ENCODE data around the gene TSC2.

The TSC2 gene

DNA sequence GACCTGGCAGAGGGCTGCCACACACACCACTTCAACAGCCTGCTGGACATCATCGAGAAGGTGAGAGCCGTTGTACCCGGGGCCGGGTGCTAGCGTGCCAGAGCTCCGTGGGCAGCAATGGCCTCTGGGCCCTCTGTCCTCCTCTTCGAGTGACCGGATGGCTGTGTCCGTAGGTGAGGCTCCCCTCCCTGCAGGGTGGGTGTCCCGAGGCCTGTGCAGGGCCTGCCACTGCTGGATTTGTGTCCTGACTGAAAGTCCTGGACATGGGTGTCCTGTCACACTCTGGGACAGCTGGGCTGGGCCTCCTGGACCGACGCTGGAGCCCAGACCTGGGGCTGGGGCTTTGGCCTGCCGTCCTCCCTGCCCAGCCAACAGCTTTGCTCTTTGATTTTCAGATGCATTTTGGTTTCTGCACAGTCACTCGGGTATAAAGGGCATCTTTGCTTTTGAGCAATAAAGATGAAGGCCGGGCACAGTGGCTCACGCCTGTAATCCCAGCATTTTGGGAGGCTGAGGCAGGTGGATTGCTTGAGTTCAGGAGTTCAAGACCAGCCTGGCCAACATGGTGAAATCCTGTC lies 16.7 kb downstream of the TSC2 start:
- no peak overlapping the region for H3K27ac ChIP-seq
- TF ChIP-seq ZFX (IDR thresholded peaks at IDR 0.05; ENCODE audit: borderline replicate concordance): no peak
- TF ChIP-seq, protein P1, sequence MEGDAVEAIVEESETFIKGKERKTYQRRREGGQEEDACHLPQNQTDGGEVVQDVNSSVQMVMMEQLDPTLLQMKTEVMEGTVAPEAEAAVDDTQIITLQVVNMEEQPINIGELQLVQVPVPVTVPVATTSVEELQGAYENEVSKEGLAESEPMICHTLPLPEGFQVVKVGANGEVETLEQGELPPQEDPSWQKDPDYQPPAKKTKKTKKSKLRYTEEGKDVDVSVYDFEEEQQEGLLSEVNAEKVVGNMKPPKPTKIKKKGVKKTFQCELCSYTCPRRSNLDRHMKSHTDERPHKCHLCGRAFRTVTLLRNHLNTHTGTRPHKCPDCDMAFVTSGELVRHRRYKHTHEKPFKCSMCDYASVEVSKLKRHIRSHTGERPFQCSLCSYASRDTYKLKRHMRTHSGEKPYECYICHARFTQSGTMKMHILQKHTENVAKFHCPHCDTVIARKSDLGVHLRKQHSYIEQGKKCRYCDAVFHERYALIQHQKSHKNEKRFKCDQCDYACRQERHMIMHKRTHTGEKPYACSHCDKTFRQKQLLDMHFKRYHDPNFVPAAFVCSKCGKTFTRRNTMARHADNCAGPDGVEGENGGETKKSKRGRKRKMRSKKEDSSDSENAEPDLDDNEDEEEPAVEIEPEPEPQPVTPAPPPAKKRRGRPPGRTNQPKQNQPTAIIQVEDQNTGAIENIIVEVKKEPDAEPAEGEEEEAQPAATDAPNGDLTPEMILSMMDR (IDR thresholded peaks at IDR 0.05): no peak

- H3K27ac ChIP-seq: no peak overlapping the region
- no peak for TF ChIP-seq ZFX (IDR thresholded peaks at IDR 0.05; ENCODE audit: borderline replicate concordance)
- TF ChIP-seq, protein P1 (IDR thresholded peaks at IDR 0.05): no peak
Measured at GRCh38 chr16:2066139-2066538, 18.4 kb downstream of the TSC2 start.

DNA sequence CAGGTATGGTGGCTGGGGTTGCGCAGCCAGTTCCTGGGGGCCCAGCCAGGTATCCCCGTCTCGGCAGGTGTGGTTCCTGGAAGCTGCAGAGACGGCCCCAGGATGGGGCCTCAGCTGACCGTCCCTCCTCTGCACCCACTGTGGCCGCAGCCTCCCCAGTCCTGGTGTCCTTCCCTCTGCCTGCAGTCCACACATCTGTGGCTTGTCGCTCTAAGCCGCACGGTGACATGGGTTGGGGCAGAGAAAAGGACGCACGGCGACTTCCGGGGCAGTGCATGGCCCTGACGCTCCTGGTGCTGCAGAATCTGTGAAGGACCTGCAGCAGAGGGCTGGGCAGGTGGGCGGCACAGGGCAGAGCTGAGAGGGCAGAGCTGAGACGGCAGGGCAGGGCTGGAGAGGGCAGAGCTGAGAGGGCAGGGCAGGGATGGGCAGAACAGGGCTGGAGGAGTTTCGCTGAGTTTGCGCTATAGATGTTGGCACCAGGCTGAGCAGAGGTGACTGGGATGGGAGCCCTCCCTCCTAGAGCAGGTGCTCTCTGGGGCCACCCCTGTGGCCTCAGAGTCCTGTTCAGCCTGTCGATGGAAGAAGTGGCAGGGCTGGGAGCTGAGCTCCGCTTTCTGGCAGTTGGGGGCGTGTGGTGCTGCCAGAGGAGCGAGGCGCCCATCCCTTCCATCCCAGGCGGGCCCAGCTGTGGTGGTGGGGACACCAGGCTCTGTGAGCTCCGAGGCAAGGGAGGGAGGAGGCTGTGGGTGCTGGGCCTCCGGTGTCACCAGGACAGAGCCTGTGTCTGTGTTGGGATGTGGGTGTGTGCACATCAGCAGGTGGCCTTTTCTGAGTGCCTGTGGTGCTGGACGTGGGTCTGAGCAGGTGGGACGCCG lies 23.0 kb downstream of the TSC2 start:
- H3K27ac ChIP-seq: no peak overlapping the region
- TF ChIP-seq, protein P1 (IDR thresholded peaks at IDR 0.05): no peak
- no peak for TF ChIP-seq ZFX (IDR thresholded peaks at IDR 0.05; ENCODE audit: borderline replicate concordance)

- H3K27ac ChIP-seq: no peak overlapping the region
- no peak for TF ChIP-seq ZFX (IDR thresholded peaks at IDR 0.05; ENCODE audit: borderline replicate concordance)
- TF ChIP-seq, protein P1 (IDR thresholded peaks at IDR 0.05): no peak
Measured at GRCh38 chr16:2071454-2072202, 23.8 kb downstream of the TSC2 start.

DNA sequence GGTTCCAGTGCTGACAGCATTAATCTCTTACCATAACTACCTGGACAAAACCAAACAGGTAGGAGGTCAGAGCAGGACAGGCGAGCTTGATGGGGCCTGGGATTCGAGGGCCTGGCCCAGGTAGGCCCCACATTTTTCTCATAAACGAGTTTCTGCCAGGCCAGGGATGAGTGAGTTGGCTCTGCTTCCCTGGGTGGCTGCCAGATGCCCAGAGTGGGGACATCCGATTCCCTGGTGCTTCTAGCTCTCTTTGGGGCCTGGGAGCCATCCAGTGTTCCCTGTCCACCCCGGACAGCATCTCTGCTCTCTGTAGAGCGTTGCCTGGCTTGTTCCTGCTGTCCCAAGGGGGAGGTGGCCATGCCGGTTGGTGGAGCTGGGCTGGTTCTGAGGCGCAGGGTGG lies 25.1 kb downstream of the TSC2 start:
- no peak for TF ChIP-seq ZFX (IDR thresholded peaks at IDR 0.05; ENCODE audit: borderline replicate concordance)
- TF ChIP-seq, protein P1 (IDR thresholded peaks at IDR 0.05): no peak
- no peak overlapping the region for H3K27ac ChIP-seq

DNA sequence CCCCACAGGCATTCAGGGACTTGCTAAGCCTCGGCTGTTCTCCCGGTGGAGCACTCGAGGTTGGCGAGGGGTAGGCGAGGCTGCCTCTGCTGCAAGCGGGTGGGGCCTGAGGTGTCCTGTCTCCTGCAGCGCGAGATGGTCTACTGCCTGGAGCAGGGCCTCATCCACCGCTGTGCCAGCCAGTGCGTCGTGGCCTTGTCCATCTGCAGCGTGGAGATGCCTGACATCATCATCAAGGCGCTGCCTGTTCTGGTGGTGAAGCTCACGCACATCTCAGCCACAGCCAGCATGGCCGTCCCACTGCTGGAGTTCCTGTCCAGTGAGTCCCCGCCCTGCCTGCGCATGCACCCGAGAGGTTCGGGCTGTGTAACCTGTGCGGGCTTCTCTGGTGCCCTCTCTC lies 26.3 kb downstream of the TSC2 start:
- TF ChIP-seq, protein P1 (IDR thresholded peaks at IDR 0.05): no peak
- TF ChIP-seq ZFX (IDR thresholded peaks at IDR 0.05; ENCODE audit: borderline replicate concordance): no peak
- H3K27ac ChIP-seq: no peak overlapping the region

Data from 22Rv1 (cell line).